GM12878 (cell line): ENCODE measurements around the gene CTNNBL1. TPM values are rescaled to one million over a fixed set of nuclear protein-coding genes. Genes with fewer than 3 reads are reported as not detected.

Source experiments
- ATAC-seq: fragments of 200-7000 bp; cut with Tn5 transposase; 3 replicates; pipeline ENCODE4 v1.9.1; 2020; ENCODE audit warnings: mild to moderate bottlenecking, moderate library complexity
- BruUV-seq: library from RNA; stranded (reverse); fragments of 400-500 nt; replicated peaks from 2 replicates; lab custom pipeline; 2021; lab: Mats Ljungman, UMichigan
- CTCF ChIA-PET: fragments of 300-600 bp; sonication (Branson Sonifier 250); formaldehyde crosslinking; extraction: SDS; loops from one replicate; lab custom pipeline; 2021; ENCODE audit warnings: inconsistent platforms; lab: Yijun Ruan, JAX
- POLR2A ChIA-PET: fragments of 350-600 bp; formaldehyde crosslinking; extraction: SDS; loops from one replicate; lab custom pipeline; 2021; ENCODE audit warnings: inconsistent platforms; lab: Charles Lee
- RAD21 ChIA-PET: fragments of 300-600 bp; sonication (Branson Sonifier 250); formaldehyde crosslinking; loops from one replicate; lab custom pipeline; 2023; ENCODE audit warnings: antibody characterized with exemption; ENCODE audit not compliant: unreplicated experiment; lab: Charles Lee
- SMC1A ChIA-PET: fragments of 300-600 bp; sonication (Branson Sonifier 250); formaldehyde crosslinking; loops from one replicate; lab custom pipeline; 2023; ENCODE audit not compliant: unreplicated experiment, uncharacterized antibody; lab: Charles Lee
- DNase-seq: peaks from one replicate; pipeline ENCODE4 v3.0.0-alpha.2; 2011; ENCODE audit warnings: low read depth, low spot score
- FAIRE-seq: peaks from 3 replicates; lab custom pipeline; 2011; peaks lifted over from hg19 to GRCh38; lab: Jason Lieb, UNC
- H2AFZ ChIP-seq: 2 replicates; pipeline ENCODE4 v1.6.0; 2011; ENCODE audit warnings: low read depth, low read length, control low read depth; ENCODE audit not compliant: control insufficient read depth
- H3K27ac ChIP-seq: 2 replicates; pipeline ENCODE4 v1.5.1; 2011; ENCODE audit warnings: control low read depth; ENCODE audit not compliant: control insufficient read depth, insufficient read depth
- H3K27me3 ChIP-seq, 2 experiments: replicated peaks in 1 of 2; 2 replicates each; pipeline versions ENCODE4 v1.6.0 to v1.6.1; 2011; ENCODE audit warnings: low read length in 1 of 2; ENCODE audit not compliant: control insufficient read depth in 2 of 2, insufficient read depth in 2 of 2
- H3K36me3 ChIP-seq, 2 experiments: 2 replicates each; pipeline ENCODE4 v1.5.1; 2011; ENCODE audit warnings: low read length in 1 of 2; ENCODE audit not compliant: control insufficient read depth in 2 of 2, insufficient read depth in 2 of 2
- H3K4me1 ChIP-seq: 2 replicates; pipeline ENCODE4 v1.6.1; 2011; ENCODE audit warnings: mild to moderate bottlenecking, low read length, moderate library complexity, mixed read lengths; ENCODE audit not compliant: control insufficient read depth, insufficient read depth
- H3K4me2 ChIP-seq: 2 replicates; pipeline ENCODE4 v1.6.0; 2011; ENCODE audit warnings: control low read depth; ENCODE audit not compliant: control insufficient read depth, insufficient read depth
- H3K4me3 ChIP-seq: fragments of 200-600 bp; sonication (generic); 2 replicates; pipeline ENCODE4 v1.5.1; 2016
- H3K79me2 ChIP-seq: 2 replicates; pipeline ENCODE4 v1.6.0; 2011; ENCODE audit warnings: low read length; ENCODE audit not compliant: control insufficient read depth, insufficient read depth
- H3K9ac ChIP-seq: 2 replicates; pipeline ENCODE4 v1.8.0; 2011; ENCODE audit warnings: low read length, control low read depth, mixed read lengths; ENCODE audit not compliant: control insufficient read depth, insufficient read depth
- H3K9me3 ChIP-seq: replicated peaks from 3 replicates; pipeline ENCODE4 v1.5.1; 2011; ENCODE audit warnings: mild to moderate bottlenecking, low read length; ENCODE audit not compliant: control insufficient read depth, insufficient read depth
- H4K20me1 ChIP-seq: 2 replicates; pipeline ENCODE4 v1.6.0; 2011; ENCODE audit not compliant: control insufficient read depth, insufficient read depth
- ATF3 ChIP-seq: IDR thresholded peaks from 2 replicates; pipeline ENCODE4 v1.6.1; 2011; ENCODE audit warnings: low read depth, mild to moderate bottlenecking, low read length, moderate library complexity, borderline replicate concordance; ENCODE audit errors: extremely low read depth
- CEBPB ChIP-seq, 2 experiments: fragments of 150-350 bp in 1 of 2; IDR thresholded peaks; 2 replicates each; pipeline ENCODE4 v1.6.1; 2012 to 2014; ENCODE audit warnings: low read depth in 2 of 2, low read length in 2 of 2, borderline replicate concordance in 1 of 2, inconsistent platforms in 1 of 2
- EED ChIP-seq: sonication (generic); IDR thresholded peaks from 2 replicates; pipeline ENCODE4 v1.6.1; 2016; ENCODE audit warnings: antibody characterized with exemption, low read depth
- HDGF ChIP-seq: fragments of 450-650 bp; IDR thresholded peaks from 2 replicates; pipeline ENCODE4 v1.6.1; 2016; ENCODE audit warnings: antibody characterized with exemption
- NKRF ChIP-seq: fragments of 450-650 bp; conservative IDR thresholded peaks from 2 replicates; pipeline ENCODE4 v1.6.1; 2017; ENCODE audit warnings: mild to moderate bottlenecking, moderate library complexity
- SMC3 ChIP-seq: IDR thresholded peaks from 2 replicates; pipeline ENCODE4 v1.6.1; 2011; ENCODE audit warnings: low read length, improper control_type of control experiment, borderline replicate concordance
- USF2 ChIP-seq: IDR thresholded peaks from 2 replicates; pipeline ENCODE4 v1.6.1; 2011; ENCODE audit warnings: low read depth, low read length, improper control_type of control experiment, borderline replicate concordance
- ZBTB33 ChIP-seq: fragments of 450-650 bp; IDR thresholded peaks from 2 replicates; pipeline ENCODE4 v1.6.1; 2017; ENCODE audit warnings: mild to moderate bottlenecking
- ZBTB4 ChIP-seq: fragments of 450-650 bp; formaldehyde crosslinking; IDR thresholded peaks from 2 replicates; pipeline ENCODE4 v1.4.0; 2022; ENCODE audit warnings: mild to moderate bottlenecking, moderate library complexity
- WGBS: methylation state at CpG from one replicate; pipeline ENCODE4 v1.1.6; 2016; ENCODE audit warnings: low lambda C conversion rate; ENCODE audit not compliant: insufficient replicate concordance, insufficient coverage; ENCODE audit errors: missing lambda C conversion rate; 5-methylcytosine and 5-hydroxymethylcytosine counted together
- in situ Hi-C: fragments of 300-500 bp; cut with MboI; formaldehyde crosslinking; loops from 9 replicates; pipeline ENCODE4 v1.14.3; 2018; ENCODE audit warnings: mixed read lengths
- intact Hi-C: fragments of 100-400 bp; cut with micrococcal nuclease; formaldehyde crosslinking; loops from one replicate; pipeline ENCODE4 v1.14.2; 2022; ENCODE audit not compliant: unreplicated experiment
- polyA plus RNA-seq, 11 experiments: library from polyadenylated mRNA; depleted of rRNA in 4 of 11; unstranded in 6 of 11; stranded (reverse) in 5 of 11; fragments of >200 nt; fragmentation: Nextera tagmentation in 4 of 11; fragmentation: Illumina TruSeq in 1 of 11; extraction: Ambion mirVana in 4 of 11; extraction: Trizol in 1 of 11; gene quantifications; 1 replicate in 1 of 11; 2 replicates in 10 of 11; pipeline versions ENCODE4 v1.2.1 to v1.2.3, GENCODE V29; 2011 to 2016; ENCODE audit warnings: inconsistent platforms in 2 of 11, missing spikeins in 2 of 11, low read depth in 1 of 11
- total RNA-seq, 4 experiments: library from RNA; depleted of rRNA in 3 of 4; stranded (reverse); fragments of >200 nt in 3 of 4; fragmentation: Illumina TruSeq in 1 of 4; extraction: Trizol in 1 of 4; gene quantifications; 2 replicates each; pipeline versions ENCODE4 v1.2.1 to v1.2.3, GENCODE V29; 2013 to 2021

Gene CTNNBL1
- total and polyA plus RNA-seq, 10 of the 15 experiments (the other 5 are each of a cell fraction or from before 2014, with no cell fraction given): 43.1 to 102 (median 67.8) TPM

- RAD21 ChIA-PET: no interaction called here
- DNase-seq: no peak
- WGBS: 94% methylated on average over 6 of the region's 6 CpGs
- H3K4me2 ChIP-seq: no peak overlapping the region
- H3K27me3 ChIP-seq: no peaks in the 10 kb centered on the region
- POLR2A ChIA-PET: interaction anchor here (0.8 kb wide), 1 partner anchor 14 kb away, joined by 3 read pairs; no protein-coding TSS in a partner anchor
- intact Hi-C loops: no loop called here
- in situ Hi-C loops: no loop called here
- H3K27ac ChIP-seq: no peak overlapping the region
- H3K36me3 ChIP-seq: peaks cover 5 to 6% of the 10 kb centered on the region in 2 experiments; a peak in 3 of 4 replicates
- H4K20me1 ChIP-seq: no peaks in the 10 kb centered on the region
- TF ChIP-seq NKRF: no peak
- TF ChIP-seq EED: no peak
- TF ChIP-seq ZBTB4 (CRISPR knock-in tag): no peak
- no peak for TF ChIP-seq CEBPB (IDR thresholded peaks at IDR 0.05; ENCODE audit: borderline replicate concordance in 1 of 2, low read depth in 2 of 2, low read length in 2 of 2)
- TF ChIP-seq ZBTB33: no peak
- TF ChIP-seq HDGF: no peak
- TF ChIP-seq ATF3: no peak
- no peak for TF ChIP-seq USF2
- no peak for TF ChIP-seq SMC3
- no peak overlapping the region for H2AFZ ChIP-seq
- CTCF ChIA-PET: interaction anchor here (0.7 kb wide), 1 partner anchor 288 kb away, joined by 3 read pairs; no protein-coding TSS in a partner anchor
- no TSS peak for BruUV-seq
- H3K4me3 ChIP-seq: no peak overlapping the region
- H3K79me2 ChIP-seq: no peaks in the 10 kb centered on the region
- no peak for ATAC-seq
- FAIRE-seq: no peak
- H3K9me3 ChIP-seq: no peaks in the 10 kb centered on the region
- H3K4me1 ChIP-seq: peaks cover 31% of the 10 kb centered on the region
- no peak overlapping the region for H3K9ac ChIP-seq
- SMC1A ChIA-PET: interaction anchor here (1.1 kb wide), 1 partner anchor 10 kb away, joined by 3 read pairs; no protein-coding TSS in a partner anchor
Measured at GRCh38 chr20:37850036-37850592, 156.3 kb downstream of the CTNNBL1 start.
